ENCODE data around the gene EML2.

EML2 gene

DNA sequence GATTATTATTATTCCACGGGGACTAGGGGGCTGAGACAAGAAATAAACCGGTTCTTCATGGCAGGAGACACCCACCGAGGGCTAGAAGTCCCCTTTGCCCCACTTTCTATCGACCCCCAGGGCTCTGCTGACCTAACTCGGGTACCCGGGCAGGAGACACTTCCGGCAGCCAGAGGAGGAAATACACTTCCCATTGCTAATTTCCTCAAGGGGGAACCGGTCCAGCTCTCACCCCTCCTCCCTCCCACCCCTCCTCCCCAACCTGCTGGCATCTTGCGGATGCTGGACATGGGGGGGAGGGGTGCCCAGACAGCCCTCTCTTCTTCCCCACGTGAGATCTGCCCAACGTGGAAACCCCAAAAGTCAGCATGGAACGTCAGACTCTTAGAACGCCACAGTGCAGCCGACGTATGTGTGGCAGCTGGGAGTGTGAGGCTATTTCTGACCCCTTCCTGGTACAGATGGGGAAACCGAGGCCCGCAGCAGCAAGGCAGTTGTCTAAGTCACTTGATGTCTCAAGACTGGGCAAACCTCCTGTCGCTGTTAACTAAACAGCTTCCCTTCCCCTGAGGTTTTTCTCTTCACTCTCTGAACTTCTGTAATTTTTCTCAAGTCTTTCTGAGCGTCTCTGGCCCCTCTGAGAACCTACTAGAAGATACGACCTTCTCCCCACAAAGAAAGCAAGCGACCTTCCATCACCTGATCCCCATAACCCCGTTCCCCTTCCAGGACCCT, 40.8 kb downstream of the EML2 start:
- TF ChIP-seq, protein P1, sequence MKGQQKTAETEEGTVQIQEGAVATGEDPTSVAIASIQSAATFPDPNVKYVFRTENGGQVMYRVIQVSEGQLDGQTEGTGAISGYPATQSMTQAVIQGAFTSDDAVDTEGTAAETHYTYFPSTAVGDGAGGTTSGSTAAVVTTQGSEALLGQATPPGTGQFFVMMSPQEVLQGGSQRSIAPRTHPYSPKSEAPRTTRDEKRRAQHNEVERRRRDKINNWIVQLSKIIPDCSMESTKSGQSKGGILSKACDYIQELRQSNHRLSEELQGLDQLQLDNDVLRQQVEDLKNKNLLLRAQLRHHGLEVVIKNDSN (IDR thresholded peaks at IDR 0.05), result no peak
- TF ChIP-seq TCF12 (IDR thresholded peaks at IDR 0.05; ENCODE audit: low read depth) (no peak), CEBPB (IDR thresholded peaks at IDR 0.05) (no peak), TEAD4 (IDR thresholded peaks at IDR 0.05) (no peak), EP300 (IDR thresholded peaks at IDR 0.05; ENCODE audit: borderline replicate concordance) (no peak), YY1 (IDR thresholded peaks at IDR 0.05; ENCODE audit: low read depth) (no peak), TAF1 (IDR thresholded peaks at IDR 0.05; ENCODE audit: low read depth) (no peak), RAD21 (IDR thresholded peaks at IDR 0.05; ENCODE audit: low read depth) (no peak), ZBTB7A (IDR thresholded peaks at IDR 0.05; ENCODE audit: low read depth) (no peak), CREB1 (IDR thresholded peaks at IDR 0.05; ENCODE audit: low read depth) (no peak)
- TF ChIP-seq, protein P2, sequence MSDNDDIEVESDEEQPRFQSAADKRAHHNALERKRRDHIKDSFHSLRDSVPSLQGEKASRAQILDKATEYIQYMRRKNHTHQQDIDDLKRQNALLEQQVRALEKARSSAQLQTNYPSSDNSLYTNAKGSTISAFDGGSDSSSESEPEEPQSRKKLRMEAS (IDR thresholded peaks at IDR 0.05), result no peak
- TF ChIP-seq, protein P3, sequence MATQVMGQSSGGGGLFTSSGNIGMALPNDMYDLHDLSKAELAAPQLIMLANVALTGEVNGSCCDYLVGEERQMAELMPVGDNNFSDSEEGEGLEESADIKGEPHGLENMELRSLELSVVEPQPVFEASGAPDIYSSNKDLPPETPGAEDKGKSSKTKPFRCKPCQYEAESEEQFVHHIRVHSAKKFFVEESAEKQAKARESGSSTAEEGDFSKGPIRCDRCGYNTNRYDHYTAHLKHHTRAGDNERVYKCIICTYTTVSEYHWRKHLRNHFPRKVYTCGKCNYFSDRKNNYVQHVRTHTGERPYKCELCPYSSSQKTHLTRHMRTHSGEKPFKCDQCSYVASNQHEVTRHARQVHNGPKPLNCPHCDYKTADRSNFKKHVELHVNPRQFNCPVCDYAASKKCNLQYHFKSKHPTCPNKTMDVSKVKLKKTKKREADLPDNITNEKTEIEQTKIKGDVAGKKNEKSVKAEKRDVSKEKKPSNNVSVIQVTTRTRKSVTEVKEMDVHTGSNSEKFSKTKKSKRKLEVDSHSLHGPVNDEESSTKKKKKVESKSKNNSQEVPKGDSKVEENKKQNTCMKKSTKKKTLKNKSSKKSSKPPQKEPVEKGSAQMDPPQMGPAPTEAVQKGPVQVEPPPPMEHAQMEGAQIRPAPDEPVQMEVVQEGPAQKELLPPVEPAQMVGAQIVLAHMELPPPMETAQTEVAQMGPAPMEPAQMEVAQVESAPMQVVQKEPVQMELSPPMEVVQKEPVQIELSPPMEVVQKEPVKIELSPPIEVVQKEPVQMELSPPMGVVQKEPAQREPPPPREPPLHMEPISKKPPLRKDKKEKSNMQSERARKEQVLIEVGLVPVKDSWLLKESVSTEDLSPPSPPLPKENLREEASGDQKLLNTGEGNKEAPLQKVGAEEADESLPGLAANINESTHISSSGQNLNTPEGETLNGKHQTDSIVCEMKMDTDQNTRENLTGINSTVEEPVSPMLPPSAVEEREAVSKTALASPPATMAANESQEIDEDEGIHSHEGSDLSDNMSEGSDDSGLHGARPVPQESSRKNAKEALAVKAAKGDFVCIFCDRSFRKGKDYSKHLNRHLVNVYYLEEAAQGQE (IDR thresholded peaks at IDR 0.05; ENCODE audit: low read depth), result no peak

DNA sequence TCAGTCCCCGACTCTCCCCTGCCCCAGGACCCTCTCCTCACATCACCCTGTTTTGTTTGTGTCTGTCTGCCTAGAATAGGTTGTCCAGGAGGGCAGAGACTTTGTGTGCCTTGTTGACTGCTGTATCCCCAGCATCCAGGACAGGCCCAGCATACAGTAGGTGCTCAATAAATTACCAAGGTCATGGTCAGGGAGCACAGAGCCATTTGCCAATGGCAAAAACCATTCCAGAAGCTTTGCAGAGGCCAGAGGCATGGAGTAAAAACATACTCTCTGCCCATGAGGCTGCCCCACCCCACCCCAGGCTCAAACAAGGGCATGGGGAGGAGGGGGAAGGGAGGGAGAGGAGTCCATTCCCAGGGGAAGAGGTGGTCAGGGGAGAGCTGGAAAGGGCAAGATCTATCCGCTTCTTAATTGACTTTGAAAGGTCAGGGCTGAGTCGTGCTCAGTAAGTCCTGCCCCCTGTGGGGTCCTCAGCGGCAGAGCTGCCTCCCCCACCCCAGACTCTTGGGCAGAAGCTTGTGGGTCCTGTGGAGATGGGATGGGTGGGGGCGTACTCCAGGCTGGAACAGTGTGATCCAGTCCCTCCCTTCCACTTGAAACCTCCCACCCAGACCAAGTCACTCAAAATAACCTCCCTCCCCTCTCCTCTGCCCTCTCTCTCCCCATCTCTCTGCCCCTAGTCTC, 41.6 kb downstream of the EML2 start:
- TF ChIP-seq EGR1 (IDR thresholded peaks at IDR 0.05) (no peak), NFIC (IDR thresholded peaks at IDR 0.05) (no peak), EP300 (IDR thresholded peaks at IDR 0.05; ENCODE audit: borderline replicate concordance) (no peak)

DNA sequence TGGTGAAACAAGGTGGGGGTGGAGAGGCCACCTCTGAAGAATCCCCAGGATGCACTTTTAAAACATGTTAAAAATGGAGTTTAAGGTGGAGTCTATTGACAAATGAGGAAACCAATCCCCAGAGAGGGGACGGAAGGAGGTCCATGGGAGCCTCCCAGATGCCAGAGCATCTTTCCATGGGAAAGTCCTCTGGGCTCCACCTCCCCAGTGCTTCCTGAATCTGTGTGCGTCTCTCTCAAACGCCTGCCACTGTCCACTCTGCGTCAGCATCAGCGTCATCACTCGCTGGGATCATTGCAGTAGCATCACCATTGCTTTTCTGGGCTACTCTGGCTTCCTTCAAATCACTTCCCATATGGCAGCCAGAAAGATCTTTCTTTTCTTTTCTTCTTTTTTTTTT, 43.4 kb downstream of the EML2 start:
- TF ChIP-seq TAF1 (IDR thresholded peaks at IDR 0.05; ENCODE audit: low read depth) (no peak), FOXM1 (IDR thresholded peaks at IDR 0.05; ENCODE audit: borderline replicate concordance, low read depth) (no peak), CREB1 (IDR thresholded peaks at IDR 0.05; ENCODE audit: low read depth) (no peak), CEBPB (IDR thresholded peaks at IDR 0.05) (no peak)
- TF ChIP-seq, protein P2 (IDR thresholded peaks at IDR 0.05), result no peak
- TF ChIP-seq, protein P1 (IDR thresholded peaks at IDR 0.05), result no peak

DNA sequence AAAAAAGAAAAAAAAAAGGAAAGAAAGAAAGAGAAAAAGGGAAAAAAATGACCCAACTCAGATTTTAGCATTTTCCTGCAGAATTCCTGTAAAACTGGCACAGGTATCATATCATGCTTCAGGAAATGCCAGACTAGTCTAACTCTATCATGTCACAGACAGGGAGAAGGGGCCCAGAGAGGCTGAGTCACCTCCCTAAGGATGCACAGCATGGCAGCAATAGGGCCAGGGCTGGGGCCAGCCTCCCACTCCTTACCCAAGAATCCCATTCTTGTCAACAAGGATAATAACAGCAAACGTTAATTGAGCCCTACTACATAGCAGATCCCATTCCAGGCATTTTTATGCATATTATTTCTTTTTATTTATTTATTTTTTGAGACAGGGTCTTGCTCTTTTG, 45.7 kb downstream of the EML2 start:
- TF ChIP-seq FOXM1 (IDR thresholded peaks at IDR 0.05; ENCODE audit: borderline replicate concordance, low read depth) (no peak), TEAD4 (IDR thresholded peaks at IDR 0.05) (no peak), EP300 (IDR thresholded peaks at IDR 0.05; ENCODE audit: borderline replicate concordance) (no peak), NFIC (IDR thresholded peaks at IDR 0.05) (no peak), TAF1 (IDR thresholded peaks at IDR 0.05; ENCODE audit: low read depth) (no peak), TCF12 (IDR thresholded peaks at IDR 0.05; ENCODE audit: low read depth) (no peak), EGR1 (IDR thresholded peaks at IDR 0.05) (no peak), RAD21 (IDR thresholded peaks at IDR 0.05; ENCODE audit: low read depth) (no peak), CEBPB (IDR thresholded peaks at IDR 0.05) (no peak), ZBTB7A (IDR thresholded peaks at IDR 0.05; ENCODE audit: low read depth) (no peak), YY1 (IDR thresholded peaks at IDR 0.05; ENCODE audit: low read depth) (no peak), CREB1 (IDR thresholded peaks at IDR 0.05; ENCODE audit: low read depth) (no peak)
- TF ChIP-seq, protein P3 (IDR thresholded peaks at IDR 0.05; ENCODE audit: low read depth), result no peak
- TF ChIP-seq, protein P2 (IDR thresholded peaks at IDR 0.05), result no peak
- TF ChIP-seq, protein P1 (IDR thresholded peaks at IDR 0.05), result no peak

DNA sequence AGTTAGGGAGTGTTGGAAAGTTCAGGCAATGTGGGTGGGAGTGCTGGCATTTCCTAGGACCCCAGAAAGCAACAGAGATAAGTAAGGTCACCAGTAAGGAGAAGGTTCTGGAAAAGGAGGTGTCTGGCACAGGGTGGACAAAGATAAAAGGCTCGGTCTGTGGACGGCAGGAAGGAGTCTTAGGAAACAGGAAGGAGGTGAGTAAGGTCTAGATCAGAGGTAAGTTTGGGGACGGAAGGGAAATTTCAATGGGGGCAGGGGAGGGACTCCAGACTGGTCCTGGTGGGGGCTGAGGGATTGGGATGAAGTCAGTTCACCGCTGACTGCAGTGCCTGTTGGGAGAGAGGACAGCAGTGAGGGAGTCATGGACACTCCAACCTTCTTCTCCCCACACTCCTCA, 46.8 kb downstream of the EML2 start:
- no peak for TF ChIP-seq TEAD4 (IDR thresholded peaks at IDR 0.05)

Data from Ishikawa (cell line).